Calu3 (cell line): ENCODE data around the gene TICAM1. TPM values are rescaled to one million over a fixed set of nuclear protein-coding genes. Genes with fewer than 3 reads are reported as not detected.
A peak's percentile ranks its signal among the peaks of the same experiment; 100 is the strongest.
"Not testable (repeated sequence)": the region's sequence is repeated elsewhere in the genome, so short reads cannot be mapped to it uniquely, and the experiment has no call there.

ENCODE experiments used
- BruUV-seq: library from RNA; stranded (reverse); fragments of 400-500 nt; replicated peaks from 2 replicates; lab custom pipeline; 2021; lab: Mats Ljungman, UMichigan
- CTCF ChIA-PET: fragments of 300-600 bp; sonication (Branson Sonifier 250); formaldehyde crosslinking; loops from one replicate; lab custom pipeline; 2022; ENCODE audit warnings: antibody characterized with exemption; lab: Charles Lee
- DNase-seq: peaks from one replicate; pipeline ENCODE4 v3.0.0; 2022
- H3K27ac Mint-ChIP-seq: one replicate; pipeline ENCODE4 v1.8.0; 2022; ENCODE audit warnings: mixed read lengths; ENCODE audit not compliant: unreplicated experiment
- H3K27me3 Mint-ChIP-seq: one replicate; pipeline ENCODE4 v1.8.0; 2022; ENCODE audit warnings: mixed read lengths; ENCODE audit not compliant: unreplicated experiment
- H3K36me3 Mint-ChIP-seq: one replicate; pipeline ENCODE4 v1.8.0; 2022; ENCODE audit warnings: mild to moderate bottlenecking, moderate library complexity, mixed read lengths; ENCODE audit not compliant: insufficient read depth, unreplicated experiment
- H3K4me1 Mint-ChIP-seq: one replicate; pipeline ENCODE4 v1.8.0; 2022; ENCODE audit warnings: mild to moderate bottlenecking, low read depth, mixed read lengths; ENCODE audit not compliant: unreplicated experiment
- H3K4me3 Mint-ChIP-seq: one replicate; pipeline ENCODE4 v1.8.0; 2022; ENCODE audit warnings: mild to moderate bottlenecking, low read depth, moderate library complexity, mixed read lengths; ENCODE audit not compliant: unreplicated experiment
- H3K9me3 Mint-ChIP-seq: one replicate; pipeline ENCODE4 v1.8.0; 2022; ENCODE audit warnings: low read depth, mixed read lengths; ENCODE audit not compliant: unreplicated experiment
- CTCF ChIP-seq: fragments of 200-600 bp; IDR thresholded peaks from one replicate; pipeline ENCODE4 v1.8.0; 2022; ENCODE audit warnings: antibody characterized with exemption; ENCODE audit not compliant: unreplicated experiment
- intact Hi-C: fragments of 100-400 bp; cut with micrococcal nuclease; formaldehyde crosslinking; loops from one replicate; pipeline ENCODE4 v1.10.0; 2022; ENCODE audit not compliant: unreplicated experiment
- total RNA-seq: library from RNA; stranded (reverse); gene quantifications from 2 replicates; pipeline ENCODE4 v1.2.3, GENCODE V29; 2022

Gene TICAM1
- total RNA-seq, 1 experiment from 2014 or later, result 13.5 TPM

DNA sequence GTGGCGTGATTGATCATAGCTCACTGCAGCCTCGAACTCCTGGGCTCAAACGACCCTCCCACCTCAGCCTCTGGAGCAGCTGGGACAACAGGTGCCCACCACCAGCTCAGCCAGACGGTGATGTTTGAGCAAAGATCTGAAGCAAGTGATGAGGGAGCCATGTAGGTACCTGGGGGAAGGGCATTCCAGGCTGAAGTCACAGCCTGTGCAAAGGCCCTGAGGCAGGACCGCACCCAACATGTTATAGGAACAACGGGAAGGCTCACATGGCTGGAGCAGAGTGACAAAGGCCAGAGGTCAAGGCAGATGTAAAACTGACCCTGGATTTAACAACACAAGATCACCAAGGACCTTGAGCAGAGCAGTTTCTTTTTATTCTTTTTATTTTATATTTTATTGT is 25.1 kb downstream of the TICAM1 start:
- H3K9me3 Mint-ChIP-seq, result no peaks in the 10 kb centered on the region
- CTCF ChIA-PET, result no interaction called here
- intact Hi-C loops, result loop anchor here (5.0 to 10.0 kb wide), 2 partner anchors 48 to 106 kb away; no protein-coding TSS in a partner anchor
- BruUV-seq, result no TSS peak
- no peak for DNase-seq
- no peaks in the 10 kb centered on the region for H3K36me3 Mint-ChIP-seq
- H3K27ac Mint-ChIP-seq, result no peak overlapping the region
- no peak overlapping the region for H3K4me3 Mint-ChIP-seq
- TF ChIP-seq CTCF, result no peak
- H3K27me3 Mint-ChIP-seq, result no peaks in the 10 kb centered on the region
- peaks cover 14% of the 10 kb centered on the region for H3K4me1 Mint-ChIP-seq

DNA sequence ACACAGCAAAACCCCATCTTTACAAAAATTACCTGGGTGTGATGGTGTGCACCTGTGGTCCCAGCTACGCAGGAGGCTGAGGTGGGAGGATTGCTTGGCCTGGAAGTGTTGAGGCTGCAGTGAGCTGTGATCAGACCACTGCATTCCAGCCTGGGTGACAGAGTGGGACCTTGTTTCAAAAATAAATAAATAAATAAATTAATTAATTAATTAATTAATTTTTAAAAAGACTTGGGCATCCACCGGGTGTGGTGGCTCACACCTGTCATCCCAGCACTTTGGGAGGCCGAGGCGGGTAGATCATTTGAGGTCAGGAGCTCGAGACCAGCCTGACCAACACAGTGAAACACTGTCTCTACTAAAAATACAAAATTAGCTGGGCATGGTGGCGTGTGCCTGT is 26.4 kb downstream of the TICAM1 start:
- H3K27ac Mint-ChIP-seq, H3K4me1 Mint-ChIP-seq, CTCF ChIA-PET, H3K36me3 Mint-ChIP-seq, DNase-seq, H3K27me3 Mint-ChIP-seq, H3K4me3 Mint-ChIP-seq, BruUV-seq, H3K9me3 Mint-ChIP-seq: not testable (repeated sequence)
- intact Hi-C loops, result loop anchor here (2.0 to 10.0 kb wide), 3 partner anchors 50 to 107 kb away; no protein-coding TSS in a partner anchor

- no peaks in the 10 kb centered on the region for H3K27me3 Mint-ChIP-seq
- H3K9me3 Mint-ChIP-seq, result no peaks in the 10 kb centered on the region
- no TSS peak for BruUV-seq
- H3K4me3 Mint-ChIP-seq, result no peak overlapping the region
- peak; percentile 75 for TF ChIP-seq CTCF
- no peaks in the 10 kb centered on the region for H3K36me3 Mint-ChIP-seq
- H3K4me1 Mint-ChIP-seq, result no peaks in the 10 kb centered on the region
- intact Hi-C loops, result loop anchor here (2.0 to 10.0 kb wide), 2 partner anchors 51 to 71 kb away; no protein-coding TSS in a partner anchor
- DNase-seq, result peak; percentile 77
- CTCF ChIA-PET, result no interaction called here
- no peak overlapping the region for H3K27ac Mint-ChIP-seq
Measured at GRCh38 chr19:4803736-4804695, 27.5 kb downstream of the TICAM1 start.

- Mint-ChIP-seq H3K36me3 (no peaks in the 10 kb centered on the region), H3K27ac (no peak overlapping the region), H3K4me3 (no peak overlapping the region), H3K27me3 (no peaks in the 10 kb centered on the region), H3K4me1 (no peaks in the 10 kb centered on the region), H3K9me3 (no peaks in the 10 kb centered on the region)
- intact Hi-C loops, result loop anchor here (10.0 kb wide), 1 partner anchor 52 kb away; no protein-coding TSS in a partner anchor
- DNase-seq, result no peak
- no TSS peak for BruUV-seq
- CTCF ChIA-PET, result no interaction called here
- no peak for TF ChIP-seq CTCF
Measured at GRCh38 chr19:4802711-4803110, 28.8 kb downstream of the TICAM1 start.
